Fibroblast of lung (primary cell): ENCODE results near the gene EFNA5. TPM values are rescaled to one million over a fixed set of nuclear protein-coding genes. Genes with fewer than 3 reads are reported as not detected.

Experiments used
- DNase-seq, 2 donors: peaks; one replicate each; pipeline versions ENCODE4 v3.0.0 to v3.0.0-alpha.2; 2010; ENCODE audit warnings: low read depth in 2 of 2
- H2AFZ ChIP-seq: 2 replicates; pipeline ENCODE4 v1.5.1; 2012; ENCODE audit warnings: low read length, control low read depth, inconsistent platforms
- H3K27ac ChIP-seq: 2 replicates; pipeline ENCODE4 v1.5.1; 2011; ENCODE audit warnings: low read length, control low read depth; ENCODE audit not compliant: insufficient read depth
- H3K27me3 ChIP-seq: 2 replicates; pipeline ENCODE4 v1.5.1; 2011; ENCODE audit warnings: mild to moderate bottlenecking, low read length; ENCODE audit not compliant: control insufficient read depth, insufficient read depth
- H3K36me3 ChIP-seq: 2 replicates; pipeline ENCODE4 v1.5.1; 2011; ENCODE audit warnings: low read length; ENCODE audit not compliant: control insufficient read depth, insufficient read depth
- H3K4me1 ChIP-seq: 2 replicates; pipeline ENCODE4 v1.5.1; 2011; ENCODE audit warnings: low read length; ENCODE audit not compliant: control insufficient read depth, insufficient read depth; ENCODE audit errors: extremely low read depth
- H3K4me2 ChIP-seq: 2 replicates; pipeline ENCODE4 v1.5.1; 2011; ENCODE audit warnings: low read length, control low read depth; ENCODE audit not compliant: insufficient read depth; ENCODE audit errors: extremely low read depth
- H3K4me3 ChIP-seq, 4 experiments: fragments of 200-600 bp in 1 of 4; sonication (generic) in 1 of 4; replicated peaks in 1 of 4; 2 replicates each; pipeline ENCODE4 v1.5.1; 2011 to 2016; ENCODE audit warnings: low read length in 4 of 4, low read depth in 3 of 4, mild to moderate bottlenecking in 3 of 4, control low read depth in 2 of 4, inconsistent platforms in 1 of 4, mixed read lengths in 1 of 4; ENCODE audit not compliant: insufficient read depth in 1 of 4; ENCODE audit errors: control extremely low read depth in 1 of 4
- H3K79me2 ChIP-seq: 2 replicates; pipeline ENCODE4 v1.5.1; 2012; ENCODE audit warnings: mild to moderate bottlenecking, low read length, inconsistent platforms; ENCODE audit not compliant: control insufficient read depth, insufficient read depth
- H3K9ac ChIP-seq: 2 replicates; pipeline ENCODE4 v1.5.1; 2011; ENCODE audit warnings: mild to moderate bottlenecking, low read length, control low read depth; ENCODE audit not compliant: insufficient read depth
- H3K9me3 ChIP-seq: 2 replicates; pipeline ENCODE4 v1.5.1; 2012; ENCODE audit warnings: low read depth, low read length; ENCODE audit not compliant: control insufficient read depth, insufficient read depth
- H4K20me1 ChIP-seq: 2 replicates; pipeline ENCODE4 v1.5.1; 2011; ENCODE audit warnings: low read length; ENCODE audit not compliant: control insufficient read depth, insufficient read depth; ENCODE audit errors: extremely low read depth
- EZH2 ChIP-seq: IDR thresholded peaks from 2 replicates; pipeline ENCODE4 v1.5.1; 2012; ENCODE audit warnings: low read length, control low read depth, mild to moderate bottlenecking; ENCODE audit errors: missing control alignments
- polyA plus RNA-seq, 2 donors: library from polyadenylated mRNA; depleted of rRNA in 1 of 2; stranded (reverse) in 1 of 2; unstranded in 1 of 2; fragments of >200 nt; gene quantifications; 2 replicates each; pipeline ENCODE4 v1.2.1, GENCODE V29; 2011 to 2012; ENCODE audit warnings: missing spikeins in 1 of 2
- total RNA-seq: library from RNA; depleted of rRNA; stranded (reverse); fragments of >200 nt; gene quantifications from 2 replicates; pipeline ENCODE4 v1.2.1, GENCODE V29; 2014
- TF ChIP-seq, protein P1 (sequence below), 2 donors: IDR thresholded peaks in 1 of 2; conservative IDR thresholded peaks in 1 of 2; 1 replicate in 1 of 2; 2 replicates in 1 of 2; pipeline ENCODE4 v1.5.1; 2011 to 2012; ENCODE audit warnings: low read length in 2 of 2, control low read depth in 1 of 2, inconsistent platforms in 1 of 2, low read depth in 1 of 2, mild to moderate bottlenecking in 1 of 2

The EFNA5 gene
- total and polyA plus RNA-seq, 2 donors (not counting 1 experiment from before 2014, with no cell fraction given): 3.5 to 3.7 TPM

DNA sequence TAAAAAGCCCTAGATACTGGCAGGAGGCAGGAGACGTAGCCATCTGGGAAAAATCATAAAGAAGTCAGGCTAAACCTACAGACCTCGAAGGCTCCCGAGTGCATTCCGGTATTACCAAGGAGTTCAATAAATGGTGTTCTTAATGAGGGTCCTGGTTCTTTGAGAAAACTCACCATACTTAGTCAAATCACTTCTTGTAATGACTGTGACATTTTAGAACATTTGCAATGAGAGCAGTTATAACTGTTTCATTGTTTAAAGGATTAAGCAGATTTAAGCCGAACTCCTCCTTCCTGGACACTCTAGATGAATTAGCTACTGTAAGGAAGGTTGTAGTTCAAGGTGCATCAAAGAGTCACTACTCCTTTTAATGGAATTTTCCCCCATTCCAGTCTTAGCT lies 67.8 kb downstream of the EFNA5 start:
- Histone ChIP-seq H3K9ac (no peak overlapping the region), H4K20me1 (no peaks in the 10 kb centered on the region), H3K79me2 (no peaks in the 10 kb centered on the region), H3K4me2 (no peak overlapping the region), H3K27ac (no peak overlapping the region), H3K27me3 (no peaks in the 10 kb centered on the region), H2AFZ (no peak overlapping the region), H3K36me3 (no peaks in the 10 kb centered on the region), H3K4me1 (peaks cover 5% of the 10 kb centered on the region), H3K9me3 (no peaks in the 10 kb centered on the region), H3K4me3 (no peak overlapping the region)
- no peak for TF ChIP-seq EZH2
- TF ChIP-seq, protein P1, sequence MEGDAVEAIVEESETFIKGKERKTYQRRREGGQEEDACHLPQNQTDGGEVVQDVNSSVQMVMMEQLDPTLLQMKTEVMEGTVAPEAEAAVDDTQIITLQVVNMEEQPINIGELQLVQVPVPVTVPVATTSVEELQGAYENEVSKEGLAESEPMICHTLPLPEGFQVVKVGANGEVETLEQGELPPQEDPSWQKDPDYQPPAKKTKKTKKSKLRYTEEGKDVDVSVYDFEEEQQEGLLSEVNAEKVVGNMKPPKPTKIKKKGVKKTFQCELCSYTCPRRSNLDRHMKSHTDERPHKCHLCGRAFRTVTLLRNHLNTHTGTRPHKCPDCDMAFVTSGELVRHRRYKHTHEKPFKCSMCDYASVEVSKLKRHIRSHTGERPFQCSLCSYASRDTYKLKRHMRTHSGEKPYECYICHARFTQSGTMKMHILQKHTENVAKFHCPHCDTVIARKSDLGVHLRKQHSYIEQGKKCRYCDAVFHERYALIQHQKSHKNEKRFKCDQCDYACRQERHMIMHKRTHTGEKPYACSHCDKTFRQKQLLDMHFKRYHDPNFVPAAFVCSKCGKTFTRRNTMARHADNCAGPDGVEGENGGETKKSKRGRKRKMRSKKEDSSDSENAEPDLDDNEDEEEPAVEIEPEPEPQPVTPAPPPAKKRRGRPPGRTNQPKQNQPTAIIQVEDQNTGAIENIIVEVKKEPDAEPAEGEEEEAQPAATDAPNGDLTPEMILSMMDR (conservative IDR thresholded peaks at IDR 0.05 in 1 of 2, IDR thresholded peaks at IDR 0.05 in 1 of 2; ENCODE audit: low read depth in 1 of 2, low read length in 2 of 2): no peak
- no peak for DNase-seq

DNA sequence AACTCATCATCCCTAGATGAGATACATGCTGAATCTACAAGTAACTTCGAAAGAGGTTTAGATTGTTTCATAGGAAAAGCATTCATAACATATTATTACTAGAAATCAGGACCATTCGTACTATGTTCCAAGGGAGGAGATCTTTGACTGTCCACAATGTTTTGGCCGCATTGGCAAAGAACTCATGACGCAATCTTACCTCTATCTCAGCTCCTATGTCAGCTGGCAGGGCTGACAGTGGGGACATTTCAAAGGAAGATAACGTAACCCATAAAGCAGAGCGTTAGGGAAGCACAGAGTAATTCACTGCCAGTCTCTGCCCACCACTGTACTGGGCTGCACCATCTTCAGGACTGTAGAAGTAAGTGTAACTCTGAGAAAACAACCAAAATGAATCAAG lies 69.7 kb downstream of the EFNA5 start:
- Histone ChIP-seq H3K27ac (no peak overlapping the region), H3K79me2 (no peaks in the 10 kb centered on the region), H3K4me2 (no peak overlapping the region), H3K4me3 (no peak overlapping the region), H3K9me3 (no peaks in the 10 kb centered on the region), H3K27me3 (no peaks in the 10 kb centered on the region), H2AFZ (no peak overlapping the region), H3K9ac (no peak overlapping the region), H4K20me1 (no peaks in the 10 kb centered on the region), H3K4me1 (peaks cover 5% of the 10 kb centered on the region), H3K36me3 (no peaks in the 10 kb centered on the region)
- no peak for TF ChIP-seq EZH2
- TF ChIP-seq, protein P1 (conservative IDR thresholded peaks at IDR 0.05 in 1 of 2, IDR thresholded peaks at IDR 0.05 in 1 of 2; ENCODE audit: low read depth in 1 of 2, low read length in 2 of 2): no peak
- DNase-seq: no peak

DNA sequence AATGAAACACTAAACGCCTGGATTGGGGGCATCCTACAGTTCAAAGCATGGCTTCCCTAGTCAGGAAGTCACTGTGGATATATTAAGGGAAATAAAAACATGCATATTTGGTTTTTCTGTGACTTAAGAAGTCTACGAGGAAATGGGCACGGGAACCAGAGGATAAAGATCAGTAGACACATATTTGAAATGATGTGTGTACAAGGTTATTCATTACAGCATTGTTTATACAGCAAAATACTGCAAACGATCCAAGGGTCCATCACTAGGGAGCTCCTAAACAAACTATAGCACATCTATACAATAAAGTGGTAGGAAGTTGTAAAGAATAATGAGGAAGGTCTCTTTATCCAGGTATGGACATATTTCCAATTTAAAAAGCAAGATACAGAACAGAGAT lies 71.8 kb downstream of the EFNA5 start:
- Histone ChIP-seq H2AFZ (no peak overlapping the region), H4K20me1 (no peaks in the 10 kb centered on the region), H3K27me3 (no peaks in the 10 kb centered on the region), H3K79me2 (no peaks in the 10 kb centered on the region), H3K4me2 (no peak overlapping the region), H3K4me3 (no peak overlapping the region), H3K9ac (no peak overlapping the region), H3K4me1 (no peaks in the 10 kb centered on the region), H3K36me3 (no peaks in the 10 kb centered on the region), H3K9me3 (no peaks in the 10 kb centered on the region), H3K27ac (no peak overlapping the region)
- no peak for TF ChIP-seq EZH2
- TF ChIP-seq, protein P1 (conservative IDR thresholded peaks at IDR 0.05 in 1 of 2, IDR thresholded peaks at IDR 0.05 in 1 of 2; ENCODE audit: low read depth in 1 of 2, low read length in 2 of 2): no peak
- no peak for DNase-seq
